SK-N-SH (cell line): ENCODE data around the gene SETD7. TPM values are rescaled to one million over a fixed set of nuclear protein-coding genes. Genes with fewer than 3 reads are reported as not detected.

Source experiments
- CTCF ChIA-PET: fragments of 300-600, 350-600 bp; formaldehyde crosslinking; extraction: SDS; loops from one replicate; lab custom pipeline; 2021; lab: Yijun Ruan, JAX
- POLR2A ChIA-PET: fragments of 350-600 bp; sonication (Branson Sonifier 250); formaldehyde crosslinking; extraction: SDS; loops from one replicate; lab custom pipeline; 2020; ENCODE audit warnings: antibody characterized with exemption, inconsistent platforms; lab: Yijun Ruan, JAX
- DNase-seq: peaks from one replicate; pipeline ENCODE4 v3.0.0; 2012
- H2AFZ ChIP-seq: fragments of 200-600 bp; sonication (generic); 2 replicates; pipeline ENCODE4 v1.8.1; 2016; ENCODE audit warnings: antibody characterized with exemption, mild to moderate bottlenecking, low read depth
- H3F3A ChIP-seq: fragments of 200-600 bp; sonication (generic); replicated peaks from 2 replicates; pipeline ENCODE3; 2016; ENCODE audit warnings: antibody characterized with exemption, mild to moderate bottlenecking; ENCODE audit not compliant: insufficient read depth
- H3K27ac ChIP-seq, 2 experiments: fragments of 200-500 bp in 1 of 2; fragments of 200-600 bp in 1 of 2; sonication (Bioruptor generic) in 1 of 2; sonication (generic), shearing (Covaris generic) in 1 of 2; 2 replicates each; pipeline versions ENCODE4 v1.5.1 to v1.6.1; 2014 to 2016; ENCODE audit warnings: low read depth in 2 of 2, inconsistent platforms in 1 of 2, low read length in 1 of 2, mild to moderate bottlenecking in 1 of 2, mixed read lengths in 1 of 2
- H3K27me3 ChIP-seq: fragments of 200-600 bp; sonication (generic), shearing (Covaris generic); 2 replicates; pipeline ENCODE4 v1.6.1; 2016; ENCODE audit warnings: mixed run types; ENCODE audit not compliant: insufficient read depth
- H3K36me3 ChIP-seq, 2 experiments: fragments of 200-500 bp in 1 of 2; fragments of 200-600 bp in 1 of 2; sonication (Bioruptor generic) in 1 of 2; sonication (generic) in 1 of 2; replicated peaks in 1 of 2; 2 replicates each; pipeline versions ENCODE3 to v1.5.1; 2014 to 2016; ENCODE audit warnings: low read length in 1 of 2, mild to moderate bottlenecking in 1 of 2; ENCODE audit not compliant: insufficient read depth in 2 of 2, control insufficient read depth in 1 of 2
- H3K4me1 ChIP-seq, 2 experiments: fragments of 200-500 bp in 1 of 2; fragments of 200-600 bp in 1 of 2; sonication (Bioruptor generic) in 1 of 2; sonication (generic), shearing (Covaris generic) in 1 of 2; 2 replicates each; pipeline versions ENCODE4 v1.5.1 to v1.6.1; 2014 to 2016; ENCODE audit warnings: low read depth in 1 of 2, low read length in 1 of 2, mixed run types in 1 of 2; ENCODE audit not compliant: insufficient read depth in 2 of 2, control insufficient read depth in 1 of 2
- H3K4me2 ChIP-seq: fragments of 200-600 bp; sonication (generic), shearing (Covaris generic); 2 replicates; pipeline ENCODE4 v1.6.1; 2017; ENCODE audit warnings: mixed run types
- H3K4me3 ChIP-seq, 2 experiments: fragments of 200-500 bp in 1 of 2; fragments of 200-600 bp in 1 of 2; sonication (Bioruptor generic) in 1 of 2; sonication (generic), shearing (Covaris generic) in 1 of 2; 2 replicates each; pipeline versions ENCODE4 v1.5.1 to v1.8.1; 2014 to 2016; ENCODE audit warnings: low read depth in 2 of 2, inconsistent platforms in 1 of 2, low read length in 1 of 2, mild to moderate bottlenecking in 1 of 2, mixed read lengths in 1 of 2, moderate library complexity in 1 of 2
- H3K79me2 ChIP-seq: fragments of 200-600 bp; sonication (generic); 2 replicates; pipeline ENCODE4 v1.8.1; 2017; ENCODE audit warnings: mild to moderate bottlenecking; ENCODE audit not compliant: insufficient read depth
- H3K9ac ChIP-seq: fragments of 200-600 bp; sonication (generic); 2 replicates; pipeline ENCODE4 v1.6.1; 2017; ENCODE audit warnings: mixed run types
- H3K9me2 ChIP-seq: fragments of 200-600 bp; sonication (generic); 2 replicates; pipeline ENCODE4 v1.6.1; 2017; ENCODE audit warnings: mixed run types
- H3K9me3 ChIP-seq: fragments of 200-600 bp; sonication (generic); 2 replicates; pipeline ENCODE4 v1.6.1; 2017; ENCODE audit warnings: mixed run types, mild to moderate bottlenecking, moderate library complexity
- H4K20me1 ChIP-seq: fragments of 200-600 bp; sonication (generic); 2 replicates; pipeline ENCODE4 v1.6.1; 2017; ENCODE audit warnings: mild to moderate bottlenecking, mixed run types; ENCODE audit not compliant: insufficient read depth
- ELF1 ChIP-seq: IDR thresholded peaks from 2 replicates; pipeline ENCODE4 v1.4.0; 2012
- EP300 ChIP-seq, 2 experiments: IDR thresholded peaks; 2 replicates each; pipeline versions ENCODE4 v1.4.0 to v1.6.1; 2012; ENCODE audit warnings: borderline replicate concordance in 1 of 2, low read depth in 1 of 2, low read length in 1 of 2
- FOXJ3 ChIP-seq: sonication (generic); formaldehyde crosslinking; IDR thresholded peaks from 2 replicates; pipeline ENCODE4 v1.5.1; 2020; ENCODE audit warnings: mild to moderate bottlenecking, missing genetic modification reagents
- FOXM1 ChIP-seq: IDR thresholded peaks from 2 replicates; pipeline ENCODE4 v1.4.0; 2012; ENCODE audit warnings: low read depth, mild to moderate bottlenecking
- GABPA ChIP-seq: IDR thresholded peaks from 2 replicates; pipeline ENCODE4 v1.4.0; 2012; ENCODE audit warnings: low read depth, mild to moderate bottlenecking
- GATA2 ChIP-seq: sonication (generic); formaldehyde crosslinking; IDR thresholded peaks from 2 replicates; pipeline ENCODE4 v1.5.0; 2020; ENCODE audit warnings: mild to moderate bottlenecking, missing genetic modification reagents
- IRF3 ChIP-seq: fragments of 150-350 bp; IDR thresholded peaks from 2 replicates; pipeline ENCODE4 v1.6.1; 2016; ENCODE audit warnings: mild to moderate bottlenecking, low read depth, low read length
- MEF2A ChIP-seq: IDR thresholded peaks from 2 replicates; pipeline ENCODE4 v1.4.0; 2012; ENCODE audit warnings: low read depth, borderline replicate concordance
- MXI1 ChIP-seq: IDR thresholded peaks from 2 replicates; pipeline ENCODE4 v1.6.1; 2012; ENCODE audit warnings: mild to moderate bottlenecking, low read depth, low read length, improper control_type of control experiment
- NRF1 ChIP-seq: IDR thresholded peaks from 2 replicates; pipeline ENCODE4 v1.6.1; 2012; ENCODE audit warnings: low read depth, mild to moderate bottlenecking, low read length
- PBX3 ChIP-seq: IDR thresholded peaks from 2 replicates; pipeline ENCODE4; 2012
- POLR2AphosphoS5 ChIP-seq: IDR thresholded peaks from 2 replicates; pipeline ENCODE4 v1.6.1; 2012; ENCODE audit warnings: low read depth, low read length
- RAD21 ChIP-seq: IDR thresholded peaks from 2 replicates; pipeline ENCODE4 v1.6.1; 2012; ENCODE audit warnings: mild to moderate bottlenecking, low read length
- RFX5 ChIP-seq: IDR thresholded peaks from 2 replicates; pipeline ENCODE4 v1.6.1; 2012; ENCODE audit warnings: mild to moderate bottlenecking, improper control_type of control experiment, low read length
- TAF1 ChIP-seq: IDR thresholded peaks from 2 replicates; pipeline ENCODE4 v1.6.1; 2012; ENCODE audit warnings: low read depth, mild to moderate bottlenecking, low read length, moderate library complexity, borderline replicate concordance
- USF1 ChIP-seq: IDR thresholded peaks from 2 replicates; pipeline ENCODE4 v1.4.0; 2012; ENCODE audit warnings: low read depth, borderline replicate concordance
- YY1 ChIP-seq: IDR thresholded peaks from 2 replicates; pipeline ENCODE4 v1.4.0; 2012; ENCODE audit warnings: low read depth, mild to moderate bottlenecking
- ZBTB33 ChIP-seq: IDR thresholded peaks from 2 replicates; pipeline ENCODE4 v1.4.0; 2012; ENCODE audit warnings: low read depth, borderline replicate concordance
- WGBS: methylation state at CpG from one replicate; pipeline ENCODE4 v1.1.6; 2017; ENCODE audit warnings: low lambda C conversion rate; 5-methylcytosine and 5-hydroxymethylcytosine counted together
- polyA plus RNA-seq, 3 experiments: library from polyadenylated mRNA; depleted of rRNA; stranded (reverse); fragments of >200 nt; gene quantifications; 2 replicates each; pipeline ENCODE4 v1.2.3, GENCODE V29; 2012

Gene SETD7
- polyA plus RNA-seq, 1 of the 3 experiments (the other 2 are of a cell fraction): 5.0 TPM

GRCh38 chr4:139603576-139604410 is 47.8 kb upstream of the SETD7 start (continued):
- no peak for TF ChIP-seq USF1
- TF ChIP-seq RFX5: no peak
- TF ChIP-seq FOXJ3 (CRISPR knock-in tag): no peak
- no peak for TF ChIP-seq NRF1

GRCh38 chr4:139602776-139603360 is 46.8 kb upstream of the SETD7 start:
- CTCF ChIA-PET: interaction anchor here (0.7 to 5.8 kb wide), 34 partner anchors 10 to 757 kb away, joined by 3 to 157 read pairs (median 6); no protein-coding TSS in a partner anchor
- Histone ChIP-seq H3K9me2 (no peaks in the 10 kb centered on the region), H3K4me3 (no peak overlapping the region), H2AFZ (no peak overlapping the region), H3K9me3 (no peaks in the 10 kb centered on the region), H3K36me3 (no peaks in the 10 kb centered on the region), H4K20me1 (no peaks in the 10 kb centered on the region), H3K27me3 (no peaks in the 10 kb centered on the region), H3K9ac (no peak overlapping the region), H3K4me2 (no peak overlapping the region), H3K79me2 (no peaks in the 10 kb centered on the region), H3K27ac (no peak overlapping the region), H3K4me1 (peaks cover 0 to 17% of the 10 kb centered on the region in 2 experiments; a peak in 1 of 4 replicates), H3F3A (no peaks in the 10 kb centered on the region)
- TF ChIP-seq NRF1 (no peak), POLR2AphosphoS5 (no peak), FOXJ3 (CRISPR knock-in tag) (no peak), ZBTB33 (no peak), GABPA (no peak), GATA2 (CRISPR knock-in tag) (no peak), TAF1 (no peak), RAD21 (no peak), YY1 (no peak), FOXM1 (no peak), MEF2A (no peak), ELF1 (no peak), MXI1 (no peak), IRF3 (no peak), USF1 (no peak), EP300 (IDR thresholded peaks at IDR 0.05; ENCODE audit: borderline replicate concordance in 1 of 2, low read depth in 1 of 2, low read length in 1 of 2) (no peak), PBX3 (no peak)
- POLR2A ChIA-PET: no interaction called here
- no peak for DNase-seq
- 45% methylated on average over 6 of the region's 6 CpGs for WGBS
